Measurements from ENCODE around the gene CYTH3.
"Not testable (repeated sequence)": the region's sequence is repeated elsewhere in the genome, so short reads cannot be mapped to it uniquely, and the experiment has no call there.

Gene CYTH3

GRCh38 chr7:6286486-6286885, 14.1 kb upstream of the CYTH3 start:
- no peaks in the 10 kb centered on the region for H3K27me3 ChIP-seq (replicated peaks)
- H3K27ac ChIP-seq, result no peak overlapping the region
- H3K36me3 ChIP-seq (replicated peaks), result no peaks in the 10 kb centered on the region
- in situ Hi-C loops (cut with HindIII; ENCODE audit: low pct_ligation_motif_present, low sequenced_read_pairs), result no loop called here
- TF ChIP-seq, protein P1, sequence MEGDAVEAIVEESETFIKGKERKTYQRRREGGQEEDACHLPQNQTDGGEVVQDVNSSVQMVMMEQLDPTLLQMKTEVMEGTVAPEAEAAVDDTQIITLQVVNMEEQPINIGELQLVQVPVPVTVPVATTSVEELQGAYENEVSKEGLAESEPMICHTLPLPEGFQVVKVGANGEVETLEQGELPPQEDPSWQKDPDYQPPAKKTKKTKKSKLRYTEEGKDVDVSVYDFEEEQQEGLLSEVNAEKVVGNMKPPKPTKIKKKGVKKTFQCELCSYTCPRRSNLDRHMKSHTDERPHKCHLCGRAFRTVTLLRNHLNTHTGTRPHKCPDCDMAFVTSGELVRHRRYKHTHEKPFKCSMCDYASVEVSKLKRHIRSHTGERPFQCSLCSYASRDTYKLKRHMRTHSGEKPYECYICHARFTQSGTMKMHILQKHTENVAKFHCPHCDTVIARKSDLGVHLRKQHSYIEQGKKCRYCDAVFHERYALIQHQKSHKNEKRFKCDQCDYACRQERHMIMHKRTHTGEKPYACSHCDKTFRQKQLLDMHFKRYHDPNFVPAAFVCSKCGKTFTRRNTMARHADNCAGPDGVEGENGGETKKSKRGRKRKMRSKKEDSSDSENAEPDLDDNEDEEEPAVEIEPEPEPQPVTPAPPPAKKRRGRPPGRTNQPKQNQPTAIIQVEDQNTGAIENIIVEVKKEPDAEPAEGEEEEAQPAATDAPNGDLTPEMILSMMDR (IDR thresholded peaks at IDR 0.05; ENCODE audit: low read depth, low read length, missing control alignments), result no peak
- no peak for DNase-seq
- H3K4me3 ChIP-seq (ENCODE audit: low read depth, low read length), result no peak overlapping the region

DNA sequence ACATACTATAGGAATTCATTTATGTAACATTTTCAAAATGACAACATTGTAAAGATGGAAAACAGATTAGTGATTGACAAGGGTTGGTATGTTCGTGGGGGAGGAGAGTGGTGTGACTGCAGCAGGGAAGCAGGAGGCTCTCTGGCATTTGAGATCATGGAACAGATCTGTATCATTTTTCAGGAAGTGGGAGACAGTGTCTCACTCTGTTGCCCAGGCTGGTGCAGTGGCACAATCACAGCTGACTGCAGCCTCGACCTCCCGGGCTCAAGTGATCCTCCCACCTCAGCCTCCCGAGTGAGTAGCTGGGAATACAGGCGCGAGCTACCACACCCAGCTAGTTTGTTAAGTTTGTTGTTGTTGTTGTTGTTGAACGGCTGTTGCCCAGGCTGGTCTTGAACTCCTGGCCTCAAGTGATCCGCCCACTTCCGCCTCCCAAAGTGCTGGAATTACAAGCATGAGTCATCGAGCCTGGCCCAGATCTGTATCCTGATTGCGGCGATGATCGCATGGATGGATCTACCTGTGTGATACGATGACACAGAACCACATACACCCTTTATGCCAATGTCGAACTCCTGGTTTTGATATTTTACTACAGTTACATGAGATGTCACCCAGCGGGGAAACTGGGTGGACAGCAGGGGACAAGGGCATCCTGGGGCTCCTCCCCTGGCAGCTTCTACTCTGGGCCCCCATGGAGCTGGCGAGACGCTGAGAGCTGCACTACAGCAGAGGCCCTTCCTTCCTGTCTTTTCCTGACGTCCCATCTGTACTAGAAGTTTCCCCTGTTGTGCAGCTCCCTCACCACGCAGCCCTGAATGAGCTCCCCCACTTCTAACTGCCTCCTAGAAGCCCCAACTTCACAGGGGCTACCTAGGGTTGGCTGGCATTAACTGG, 12.3 kb upstream of the CYTH3 start:
- H3K36me3 ChIP-seq (replicated peaks), result no peaks in the 10 kb centered on the region
- no peaks in the 10 kb centered on the region for H3K27me3 ChIP-seq (replicated peaks)
- TF ChIP-seq, protein P1 (IDR thresholded peaks at IDR 0.05; ENCODE audit: low read depth, low read length, missing control alignments), result no peak
- H3K27ac ChIP-seq, result peak overlapping the region; percentile 94
- peak; percentile 44 for DNase-seq
- H3K4me3 ChIP-seq (ENCODE audit: low read depth, low read length), result no peak overlapping the region
- in situ Hi-C loops (cut with HindIII; ENCODE audit: low pct_ligation_motif_present, low sequenced_read_pairs), result no loop called here

DNA sequence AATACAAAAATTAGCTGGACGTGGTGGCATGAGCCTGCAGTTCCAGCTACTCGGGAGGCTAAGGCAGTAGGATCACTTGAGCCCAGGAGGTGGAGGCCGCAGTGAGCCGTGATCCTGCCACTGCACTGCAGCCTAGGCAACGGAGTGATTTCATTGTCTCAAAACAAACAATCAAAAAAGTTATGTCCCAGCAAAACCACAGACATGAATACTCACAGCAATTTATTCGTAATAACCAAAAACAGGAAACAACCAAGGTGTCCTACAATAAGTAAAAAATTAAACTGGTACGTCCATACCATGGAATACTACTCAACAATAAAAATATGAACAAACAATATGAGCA, 11.6 kb upstream of the CYTH3 start:
- Histone ChIP-seq H3K4me3 (ENCODE audit: low read depth, low read length) (no peak overlapping the region), H3K27ac (peak overlapping the region; percentile 94), H3K27me3 (replicated peaks) (no peaks in the 10 kb centered on the region), H3K36me3 (replicated peaks) (no peaks in the 10 kb centered on the region)
- TF ChIP-seq, protein P1 (IDR thresholded peaks at IDR 0.05; ENCODE audit: low read depth, low read length, missing control alignments), result no peak
- in situ Hi-C loops (cut with HindIII; ENCODE audit: low pct_ligation_motif_present, low sequenced_read_pairs), result no loop called here
- peak; percentile 80 for DNase-seq

DNA sequence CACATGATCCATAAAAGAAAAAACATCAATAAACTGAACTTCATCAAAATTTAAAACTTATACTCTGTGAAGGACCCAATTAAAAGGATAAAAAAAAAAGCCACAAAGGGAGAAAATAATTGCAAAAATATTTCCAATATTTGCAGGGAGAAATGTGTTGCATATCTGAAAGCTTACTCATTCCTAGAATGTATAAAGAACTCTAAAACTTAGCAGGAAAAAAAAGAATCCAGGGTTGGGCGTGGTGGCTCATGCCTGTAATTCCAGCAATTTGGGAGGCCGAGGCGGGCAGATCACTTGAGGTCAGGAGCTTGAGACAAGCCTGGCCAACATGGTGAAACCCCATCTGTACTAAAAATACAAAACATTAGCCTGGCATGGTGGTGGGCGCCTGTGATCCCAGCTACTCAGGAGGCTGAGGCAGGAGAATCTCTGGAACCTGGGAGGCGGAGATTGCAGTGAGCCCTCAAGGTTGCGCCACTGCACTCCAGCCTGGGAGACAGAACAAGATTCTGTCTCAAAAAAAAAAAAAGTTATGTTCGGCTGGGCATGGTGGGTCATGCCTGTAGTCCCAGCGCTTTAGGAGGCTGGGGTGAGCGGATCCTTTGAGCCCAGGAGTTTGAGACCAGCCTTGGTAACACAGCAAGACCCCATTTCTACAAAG, 11.1 kb upstream of the CYTH3 start:
- peak overlapping the region; percentile 94 for H3K27ac ChIP-seq
- H3K4me3 ChIP-seq (ENCODE audit: low read depth, low read length); H3K27me3 ChIP-seq (replicated peaks): not testable (repeated sequence)

GRCh38 chr7:6279937-6280336, 7.5 kb upstream of the CYTH3 start:
- Histone ChIP-seq H3K4me3 (ENCODE audit: low read depth, low read length) (no peak overlapping the region), H3K36me3 (replicated peaks) (no peaks in the 10 kb centered on the region), H3K27ac (no peak overlapping the region), H3K27me3 (replicated peaks) (no peaks in the 10 kb centered on the region)
- TF ChIP-seq, protein P1 (IDR thresholded peaks at IDR 0.05; ENCODE audit: low read depth, low read length, missing control alignments), result no peak
- no peak for DNase-seq
- in situ Hi-C loops (cut with HindIII; ENCODE audit: low pct_ligation_motif_present, low sequenced_read_pairs), result no loop called here

More for the DNA sequence above, 11.1 kb upstream of the CYTH3 start:
- in situ Hi-C loops (cut with HindIII; ENCODE audit: low pct_ligation_motif_present, low sequenced_read_pairs); H3K36me3 ChIP-seq (replicated peaks): not testable (repeated sequence)
- peak; percentile 77 for DNase-seq

- H3K36me3 ChIP-seq (replicated peaks), result no peaks in the 10 kb centered on the region
- in situ Hi-C loops (cut with HindIII; ENCODE audit: low pct_ligation_motif_present, low sequenced_read_pairs), result no loop called here
- no peak for DNase-seq
- H3K4me3 ChIP-seq (ENCODE audit: low read depth, low read length), result no peak overlapping the region
- TF ChIP-seq, protein P1 (IDR thresholded peaks at IDR 0.05; ENCODE audit: low read depth, low read length, missing control alignments), result no peak
- no peak overlapping the region for H3K27ac ChIP-seq
- H3K27me3 ChIP-seq (replicated peaks), result no peaks in the 10 kb centered on the region
Measured at GRCh38 chr7:6279341-6279740, 6.9 kb upstream of the CYTH3 start.

Data from brain microvascular endothelial cell (primary cell).